ENCODE measurements around the gene TBC1D22B. TPM values are rescaled to one million over a fixed set of nuclear protein-coding genes. Genes with fewer than 3 reads are reported as not detected.

TBC1D22B gene
- total and polyA plus RNA-seq, 2 of the 13 experiments (the other 11 are each of a cell fraction or from before 2014, with no cell fraction given) = 9.7 to 12.9 TPM

- TF ChIP-seq ZHX2 (IDR thresholded peaks at IDR 0.05; ENCODE audit: low read depth) = peak; percentile 93
- no peak for TF ChIP-seq ZHX2 (CRISPR knock-in tag; IDR thresholded peaks at IDR 0.05; ENCODE audit: borderline replicate concordance)
- TF ChIP-seq POLR2G (IDR thresholded peaks at IDR 0.05; ENCODE audit: low read depth, low read length) = peak; percentile 93
- no peak for TF ChIP-seq ZNF432 (CRISPR knock-in tag; IDR thresholded peaks at IDR 0.05; ENCODE audit: borderline replicate concordance)
- peak; percentile 83; the same call in 1 of the 2 replicates for TF ChIP-seq ZBTB3 (CRISPR knock-in tag; IDR thresholded peaks at IDR 0.05; ENCODE audit: borderline replicate concordance, low read depth)
- TF ChIP-seq CEBPG (CRISPR knock-in tag; IDR thresholded peaks at IDR 0.05) = no peak
- TF ChIP-seq, protein P1, sequence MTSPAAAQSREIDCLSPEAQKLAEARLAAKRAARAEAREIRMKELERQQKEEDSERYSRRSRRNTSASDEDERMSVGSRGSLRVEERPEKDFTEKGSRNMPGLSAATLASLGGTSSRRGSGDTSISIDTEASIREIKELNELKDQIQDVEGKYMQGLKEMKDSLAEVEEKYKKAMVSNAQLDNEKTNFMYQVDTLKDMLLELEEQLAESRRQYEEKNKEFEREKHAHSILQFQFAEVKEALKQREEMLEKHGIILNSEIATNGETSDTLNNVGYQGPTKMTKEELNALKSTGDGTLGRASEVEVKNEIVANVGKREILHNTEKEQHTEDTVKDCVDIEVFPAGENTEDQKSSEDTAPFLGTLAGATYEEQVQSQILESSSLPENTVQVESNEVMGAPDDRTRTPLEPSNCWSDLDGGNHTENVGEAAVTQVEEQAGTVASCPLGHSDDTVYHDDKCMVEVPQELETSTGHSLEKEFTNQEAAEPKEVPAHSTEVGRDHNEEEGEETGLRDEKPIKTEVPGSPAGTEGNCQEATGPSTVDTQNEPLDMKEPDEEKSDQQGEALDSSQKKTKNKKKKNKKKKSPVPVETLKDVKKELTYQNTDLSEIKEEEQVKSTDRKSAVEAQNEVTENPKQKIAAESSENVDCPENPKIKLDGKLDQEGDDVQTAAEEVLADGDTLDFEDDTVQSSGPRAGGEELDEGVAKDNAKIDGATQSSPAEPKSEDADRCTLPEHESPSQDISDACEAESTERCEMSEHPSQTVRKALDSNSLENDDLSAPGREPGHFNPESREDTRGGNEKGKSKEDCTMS (CRISPR knock-in tag; conservative IDR thresholded peaks at IDR 0.05) = no peak
- no peak; the same call in 1 of the 2 replicates for TF ChIP-seq ZC3H4 (CRISPR knock-in tag; IDR thresholded peaks at IDR 0.05; ENCODE audit: borderline replicate concordance)
- peak; percentile 81 for TF ChIP-seq RXRA (CRISPR knock-in tag; IDR thresholded peaks at IDR 0.05)
- peak; percentile 56 for TF ChIP-seq RAD21 (CRISPR knock-in tag; IDR thresholded peaks at IDR 0.05)
- peak; percentile 50 for TF ChIP-seq ZNF230 (CRISPR knock-in tag; IDR thresholded peaks at IDR 0.05)
- no peak for TF ChIP-seq ZNF660 (CRISPR knock-in tag; IDR thresholded peaks at IDR 0.05; ENCODE audit: borderline replicate concordance, low read depth)
- TF ChIP-seq RFXANK (CRISPR knock-in tag; IDR thresholded peaks at IDR 0.05) = peak; percentile 76; the same call in 1 of the 2 replicates
- TF ChIP-seq, protein P2, sequence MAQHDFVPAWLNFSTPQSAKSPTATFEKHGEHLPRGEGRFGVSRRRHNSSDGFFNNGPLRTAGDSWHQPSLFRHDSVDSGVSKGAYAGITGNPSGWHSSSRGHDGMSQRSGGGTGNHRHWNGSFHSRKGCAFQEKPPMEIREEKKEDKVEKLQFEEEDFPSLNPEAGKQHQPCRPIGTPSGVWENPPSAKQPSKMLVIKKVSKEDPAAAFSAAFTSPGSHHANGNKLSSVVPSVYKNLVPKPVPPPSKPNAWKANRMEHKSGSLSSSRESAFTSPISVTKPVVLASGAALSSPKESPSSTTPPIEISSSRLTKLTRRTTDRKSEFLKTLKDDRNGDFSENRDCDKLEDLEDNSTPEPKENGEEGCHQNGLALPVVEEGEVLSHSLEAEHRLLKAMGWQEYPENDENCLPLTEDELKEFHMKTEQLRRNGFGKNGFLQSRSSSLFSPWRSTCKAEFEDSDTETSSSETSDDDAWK (CRISPR knock-in tag; IDR thresholded peaks at IDR 0.05) = no peak
- TF ChIP-seq PLRG1 (conservative IDR thresholded peaks at IDR 0.05) = no peak
Observed at GRCh38 chr6:37257634-37258404, at the start of gene TBC1D22B, which contains the start of gene TMEM217 (continued).

Measured in HepG2 (cell line).